ENCODE measurements around the gene PHF20.
"Not testable (repeated sequence)": the region's sequence is repeated elsewhere in the genome, so short reads cannot be mapped to it uniquely, and the experiment has no call there.

Gene PHF20

DNA sequence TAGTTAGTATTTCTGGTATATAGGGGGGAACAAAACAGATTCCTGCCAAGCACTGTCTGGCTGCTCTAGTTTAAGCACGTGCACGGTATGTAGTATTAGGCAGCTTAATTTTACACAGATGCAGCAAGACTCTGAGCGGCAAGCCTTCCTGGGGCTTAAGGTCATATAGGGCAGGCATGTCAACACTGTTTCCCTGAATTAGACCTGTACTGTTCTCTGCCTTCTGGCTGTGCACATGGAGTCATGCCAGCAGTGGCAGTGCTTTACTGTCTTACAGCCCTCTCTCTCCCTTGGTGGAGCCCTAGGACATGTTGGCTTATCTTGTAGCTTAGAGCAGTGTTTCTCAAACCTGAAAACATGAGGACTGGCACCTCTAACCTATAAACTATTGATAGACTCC is 56.6 kb downstream of the PHF20 start:
- in situ Hi-C loops (cut with HindIII; ENCODE audit: low pct_ligation_motif_present, low pct_unique_long_range_greater_than_20kb, low sequenced_read_pairs) = no loop called here
- DNase-seq = no peak

DNA sequence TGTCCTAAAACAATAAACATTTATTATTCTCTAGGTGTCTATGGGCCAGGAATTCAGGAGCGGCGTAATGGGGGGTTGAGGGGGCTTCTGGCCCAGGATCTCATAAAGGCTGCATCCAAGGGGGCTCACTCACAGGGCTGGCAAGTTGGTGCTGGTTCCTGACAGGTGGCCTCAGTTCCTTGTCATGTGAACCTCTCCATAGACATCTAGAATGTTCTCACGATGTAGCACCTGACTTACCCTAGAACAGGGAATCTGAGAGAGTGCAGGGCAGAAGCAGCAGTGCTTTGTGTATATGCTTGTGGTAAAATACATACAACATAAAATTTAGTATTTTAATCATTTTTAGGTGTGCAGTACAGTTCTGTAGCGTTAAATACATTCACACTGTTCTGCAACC is 57.1 kb downstream of the PHF20 start:
- no peak for DNase-seq
- in situ Hi-C loops (cut with HindIII; ENCODE audit: low pct_ligation_motif_present, low pct_unique_long_range_greater_than_20kb, low sequenced_read_pairs) = no loop called here

DNA sequence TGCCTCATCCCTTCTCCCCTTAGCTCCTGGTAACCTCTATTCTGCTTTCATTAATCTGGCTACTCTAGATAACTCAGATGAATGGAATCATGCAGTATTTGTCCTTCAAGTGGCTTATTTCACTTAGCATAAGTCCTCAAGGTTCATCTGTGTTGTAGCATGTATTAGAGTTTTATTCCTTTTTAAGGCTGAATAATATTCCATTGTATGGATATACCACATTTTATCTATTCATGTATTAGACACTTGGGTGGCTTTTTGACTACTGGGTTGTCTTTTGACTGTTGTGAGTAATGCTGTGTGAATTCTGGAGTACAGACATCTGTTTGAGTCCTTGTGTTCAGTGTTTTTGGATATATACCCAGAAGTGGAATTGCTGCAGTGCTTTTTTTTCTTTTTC is 58.4 kb downstream of the PHF20 start:
- in situ Hi-C loops (cut with HindIII; ENCODE audit: low pct_ligation_motif_present, low pct_unique_long_range_greater_than_20kb, low sequenced_read_pairs) = no loop called here
- DNase-seq = no peak

DNA sequence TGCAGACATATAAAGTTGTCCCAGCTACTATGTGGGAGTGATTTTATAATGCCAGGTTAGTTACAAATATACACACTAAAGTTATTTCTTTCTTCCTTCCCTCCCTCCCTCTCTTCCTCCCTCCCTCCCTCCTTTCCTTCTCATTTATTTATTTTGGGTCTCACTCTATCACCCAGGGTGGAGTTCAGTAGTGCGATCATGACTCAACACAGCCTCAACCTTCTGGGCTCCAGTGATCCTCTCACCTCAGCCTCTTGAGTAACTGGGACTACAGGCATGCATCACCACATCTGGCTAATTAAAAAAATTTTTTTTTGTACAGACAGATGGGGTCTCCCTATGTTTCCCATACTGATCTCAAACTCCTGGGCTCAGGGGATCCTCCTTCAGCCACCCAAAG is 59.2 kb downstream of the PHF20 start:
- in situ Hi-C loops (cut with HindIII; ENCODE audit: low pct_ligation_motif_present, low pct_unique_long_range_greater_than_20kb, low sequenced_read_pairs) = no loop called here
- DNase-seq = no peak

DNA sequence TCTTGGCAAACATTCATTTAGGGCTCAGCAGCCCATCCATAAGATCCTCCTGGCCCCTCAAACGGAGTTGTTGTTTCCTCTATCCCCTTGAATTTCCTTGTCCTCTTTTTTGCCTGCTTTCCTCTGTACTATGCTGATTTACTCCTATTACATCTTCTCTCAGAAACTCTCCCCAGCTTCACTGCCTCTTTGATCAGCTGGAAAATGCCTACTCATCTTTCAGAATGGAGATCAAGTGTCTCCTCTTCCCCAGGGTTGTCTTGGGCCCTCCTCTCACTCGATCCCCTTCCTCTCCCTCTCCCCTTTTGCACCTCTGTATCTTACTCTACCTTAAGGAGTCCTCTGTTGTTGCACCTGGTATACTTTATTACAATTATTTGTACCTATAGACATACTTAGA is 60.2 kb downstream of the PHF20 start:
- DNase-seq = no peak
- in situ Hi-C loops (cut with HindIII; ENCODE audit: low pct_ligation_motif_present, low pct_unique_long_range_greater_than_20kb, low sequenced_read_pairs) = no loop called here

DNA sequence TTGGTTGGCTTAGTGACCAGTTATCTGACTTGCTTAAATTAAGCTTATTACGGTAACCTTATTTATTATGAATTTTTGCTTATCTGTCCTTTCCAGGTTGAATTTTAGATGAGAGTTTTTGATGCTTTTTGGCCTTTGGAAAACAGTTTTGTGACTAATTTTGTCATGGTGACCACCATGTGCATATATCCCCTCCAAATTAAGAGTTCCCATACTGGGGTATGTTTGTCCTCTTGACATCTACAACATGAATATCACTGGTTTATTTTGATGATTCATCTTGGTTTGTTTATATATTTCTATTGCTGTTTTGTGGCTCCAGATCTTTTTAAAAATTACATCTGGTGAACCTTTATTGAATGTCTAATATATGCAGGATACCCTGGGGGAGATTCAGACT is 61.4 kb downstream of the PHF20 start:
- in situ Hi-C loops (cut with HindIII; ENCODE audit: low pct_ligation_motif_present, low pct_unique_long_range_greater_than_20kb, low sequenced_read_pairs) = no loop called here
- DNase-seq = no peak

DNA sequence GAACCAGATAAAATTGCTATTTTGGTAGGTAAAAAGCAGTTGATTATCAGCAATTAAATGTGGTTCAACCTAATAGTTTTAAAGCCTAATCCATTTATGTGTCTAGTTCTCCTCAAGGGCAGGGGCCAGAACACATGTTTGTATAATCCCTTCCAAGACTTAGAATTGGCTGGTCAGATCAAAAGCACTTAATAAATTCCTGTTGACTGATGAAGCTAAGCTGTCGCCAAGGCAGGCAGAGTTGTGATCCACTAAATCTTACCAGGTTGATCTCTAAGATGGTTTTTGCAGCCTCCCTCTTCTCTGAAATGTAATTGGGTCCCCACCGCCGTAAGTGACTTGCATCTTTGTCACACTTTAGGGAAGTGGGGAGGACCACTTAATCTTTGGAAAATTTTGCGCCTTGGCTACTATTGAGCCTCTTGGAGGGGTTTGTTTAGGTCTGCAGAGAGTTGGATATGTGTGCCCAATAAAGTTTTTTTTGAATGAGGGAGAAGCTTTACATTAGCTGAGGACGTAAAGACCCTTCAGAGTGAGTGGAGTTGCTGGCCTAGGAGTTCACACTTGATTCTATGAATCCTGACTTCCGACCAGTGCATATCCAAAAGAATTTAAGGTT is 65.9 kb downstream of the PHF20 start:
- in situ Hi-C loops (cut with HindIII; ENCODE audit: low pct_ligation_motif_present, low pct_unique_long_range_greater_than_20kb, low sequenced_read_pairs) = no loop called here
- DNase-seq = no peak

DNA sequence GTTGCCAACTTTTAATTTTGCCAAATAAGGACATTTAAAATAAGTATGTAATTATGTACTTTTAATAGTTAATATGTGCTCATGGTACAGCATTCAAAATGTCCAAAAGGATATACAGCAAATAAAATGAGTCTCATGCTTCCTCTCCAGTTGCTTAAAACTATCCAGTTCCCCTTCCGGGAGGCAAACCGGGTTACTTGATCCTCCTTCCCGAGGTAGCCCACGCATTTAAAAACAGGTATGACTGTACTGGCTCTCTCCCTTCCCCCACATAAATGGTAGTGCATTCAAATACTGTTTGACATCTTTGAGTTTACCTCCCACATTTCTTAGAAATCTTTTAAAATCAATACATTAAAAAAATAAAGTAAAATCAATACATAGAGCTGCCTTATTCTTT is 66.4 kb downstream of the PHF20 start:
- in situ Hi-C loops (cut with HindIII; ENCODE audit: low pct_ligation_motif_present, low pct_unique_long_range_greater_than_20kb, low sequenced_read_pairs) = no loop called here

DNA sequence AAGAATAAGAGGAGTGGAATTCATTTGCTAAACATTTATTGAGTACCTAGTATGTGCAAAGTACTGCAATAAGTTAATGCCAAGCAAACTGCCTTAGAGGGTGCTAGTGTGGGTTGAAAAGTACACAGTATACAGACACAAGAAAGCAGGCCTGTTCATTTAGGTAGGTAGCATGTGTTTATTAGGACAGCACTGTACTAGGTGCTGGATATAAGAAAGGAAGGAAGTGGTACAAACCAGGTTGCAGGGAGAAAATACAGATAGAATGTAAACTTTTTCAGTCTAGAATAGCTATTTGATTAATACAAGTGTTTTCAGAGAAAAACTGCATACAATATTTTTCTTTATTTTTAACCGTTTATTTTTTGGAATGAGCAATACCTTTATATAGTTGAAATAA is 68.1 kb downstream of the PHF20 start:
- in situ Hi-C loops (cut with HindIII; ENCODE audit: low pct_ligation_motif_present, low pct_unique_long_range_greater_than_20kb, low sequenced_read_pairs) = no loop called here
- DNase-seq = no peak

More for the DNA sequence above, 66.4 kb downstream of the PHF20 start:
- no peak for DNase-seq

DNA sequence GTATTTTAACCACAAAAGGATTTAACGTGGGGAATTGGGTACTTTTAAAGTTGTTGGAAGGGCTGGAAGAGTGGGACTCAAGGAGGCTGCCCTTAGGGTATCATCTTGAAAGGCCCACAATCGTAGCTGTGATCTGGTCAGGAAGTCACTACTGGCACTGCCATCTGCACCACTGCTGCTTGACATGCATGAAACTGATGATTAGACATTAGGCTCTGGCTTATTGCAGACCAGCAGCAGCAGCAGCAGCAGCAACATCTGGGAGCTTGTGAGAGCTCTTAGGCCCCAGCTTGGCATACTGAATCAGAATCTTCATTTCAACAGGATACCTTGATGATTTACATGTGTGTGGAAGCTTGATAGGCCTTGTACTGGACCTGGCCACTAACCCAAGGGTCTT is 68.6 kb downstream of the PHF20 start:
- DNase-seq = no peak
- in situ Hi-C loops (cut with HindIII; ENCODE audit: low pct_ligation_motif_present, low pct_unique_long_range_greater_than_20kb, low sequenced_read_pairs) = no loop called here

DNA sequence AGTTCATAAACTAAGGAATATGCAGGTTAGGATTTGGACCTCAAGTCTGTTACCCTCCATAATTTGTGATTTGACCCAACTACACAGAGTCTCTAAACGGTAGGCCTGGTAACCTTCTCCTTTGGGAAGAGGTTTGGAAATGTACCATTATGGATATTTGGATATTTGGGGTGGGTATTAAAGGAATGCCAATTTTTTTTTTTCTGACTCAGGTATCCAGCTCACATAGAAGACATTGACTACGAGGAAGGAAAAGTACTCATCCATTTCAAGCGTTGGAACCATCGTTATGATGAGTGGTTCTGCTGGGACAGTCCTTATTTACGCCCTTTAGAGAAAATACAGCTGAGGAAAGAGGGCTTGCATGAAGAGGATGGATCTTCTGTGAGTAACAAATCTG is 70.5 kb downstream of the PHF20 start:
- DNase-seq = no peak
- in situ Hi-C loops (cut with HindIII; ENCODE audit: low pct_ligation_motif_present, low pct_unique_long_range_greater_than_20kb, low sequenced_read_pairs) = no loop called here

DNA sequence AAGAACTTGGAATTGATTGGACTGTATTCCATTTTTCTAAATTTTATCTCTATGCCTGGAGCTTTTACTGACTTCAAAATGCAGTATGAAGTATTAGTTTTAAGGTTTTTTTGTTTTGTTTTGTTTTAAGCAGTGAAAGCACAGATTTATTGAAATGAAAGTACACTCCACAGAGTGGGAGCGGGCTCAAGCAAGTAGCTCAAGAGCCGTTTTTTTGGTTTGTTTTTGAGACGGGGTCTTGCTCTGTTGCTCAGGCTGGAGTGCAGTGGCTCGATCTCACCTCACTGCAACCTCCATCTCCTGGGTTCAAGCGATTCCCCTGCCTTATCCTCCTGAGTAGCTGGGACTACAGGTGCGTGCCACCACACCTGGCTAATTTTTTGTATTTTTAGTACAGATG is 72.1 kb downstream of the PHF20 start:
- in situ Hi-C loops (cut with HindIII; ENCODE audit: low pct_ligation_motif_present, low pct_unique_long_range_greater_than_20kb, low sequenced_read_pairs); DNase-seq: not testable (repeated sequence)

DNA sequence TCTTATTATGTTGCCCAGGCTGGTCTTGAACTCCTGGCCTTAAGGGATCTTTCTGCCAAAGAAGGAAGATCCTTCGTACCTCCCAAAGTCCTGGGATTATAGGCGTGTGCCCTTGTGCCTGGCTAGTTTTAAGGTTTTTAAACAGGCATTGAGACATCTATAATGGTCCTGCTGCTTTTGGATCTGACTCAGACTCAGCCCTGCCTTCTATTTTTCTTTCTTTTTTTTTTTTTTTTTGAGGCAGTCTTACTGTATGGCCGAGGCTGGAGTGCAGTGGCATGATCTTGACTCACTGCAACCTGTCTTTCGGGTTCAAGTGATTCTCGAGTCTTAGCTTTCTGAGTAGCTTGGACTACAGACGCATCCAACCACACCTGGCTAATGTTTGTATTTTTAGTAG is 73.7 kb downstream of the PHF20 start:
- in situ Hi-C loops (cut with HindIII; ENCODE audit: low pct_ligation_motif_present, low pct_unique_long_range_greater_than_20kb, low sequenced_read_pairs) = no loop called here
- DNase-seq = no peak

DNA sequence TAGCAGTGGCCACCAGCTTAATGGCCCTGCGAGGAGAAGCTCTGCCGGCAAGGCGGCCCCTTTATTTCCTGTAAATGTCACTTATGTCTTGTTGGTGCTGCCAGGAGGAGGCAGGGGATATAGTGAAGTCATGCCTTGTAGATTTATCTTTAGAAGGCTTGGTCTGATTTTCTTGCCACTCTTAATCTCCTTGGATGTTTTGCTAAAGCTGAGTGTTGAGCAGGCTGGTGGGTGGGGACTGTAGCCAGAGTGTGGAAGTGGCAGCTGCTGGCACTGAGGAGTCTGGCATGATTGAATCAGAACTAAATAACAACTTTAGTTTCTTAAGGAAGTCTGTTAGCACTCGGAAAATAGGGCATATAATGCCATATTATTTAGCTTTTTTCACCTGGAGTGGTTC is 77.9 kb downstream of the PHF20 start:
- no peak for DNase-seq
- in situ Hi-C loops (cut with HindIII; ENCODE audit: low pct_ligation_motif_present, low pct_unique_long_range_greater_than_20kb, low sequenced_read_pairs) = no loop called here

DNA sequence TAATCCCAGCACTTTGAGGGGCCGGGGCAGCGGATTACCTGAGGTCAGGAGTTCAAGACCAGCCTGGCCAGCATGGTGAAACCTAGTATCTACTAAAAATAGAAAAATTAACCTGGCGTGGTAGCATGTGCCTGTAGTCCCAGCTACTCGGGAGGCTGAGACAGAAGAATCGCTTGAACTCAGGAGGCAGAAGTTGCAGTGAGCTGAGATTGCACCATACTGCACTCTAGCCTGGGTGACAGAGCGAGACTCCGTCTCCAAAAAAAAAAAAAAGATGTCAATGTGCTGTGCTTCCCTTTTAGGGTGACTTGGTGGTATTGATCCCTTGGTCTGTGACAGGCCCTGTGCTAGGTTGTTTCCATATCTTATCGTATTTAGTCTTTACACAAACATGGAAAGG is 79.8 kb downstream of the PHF20 start:
- not testable (repeated sequence) for DNase-seq

DNA sequence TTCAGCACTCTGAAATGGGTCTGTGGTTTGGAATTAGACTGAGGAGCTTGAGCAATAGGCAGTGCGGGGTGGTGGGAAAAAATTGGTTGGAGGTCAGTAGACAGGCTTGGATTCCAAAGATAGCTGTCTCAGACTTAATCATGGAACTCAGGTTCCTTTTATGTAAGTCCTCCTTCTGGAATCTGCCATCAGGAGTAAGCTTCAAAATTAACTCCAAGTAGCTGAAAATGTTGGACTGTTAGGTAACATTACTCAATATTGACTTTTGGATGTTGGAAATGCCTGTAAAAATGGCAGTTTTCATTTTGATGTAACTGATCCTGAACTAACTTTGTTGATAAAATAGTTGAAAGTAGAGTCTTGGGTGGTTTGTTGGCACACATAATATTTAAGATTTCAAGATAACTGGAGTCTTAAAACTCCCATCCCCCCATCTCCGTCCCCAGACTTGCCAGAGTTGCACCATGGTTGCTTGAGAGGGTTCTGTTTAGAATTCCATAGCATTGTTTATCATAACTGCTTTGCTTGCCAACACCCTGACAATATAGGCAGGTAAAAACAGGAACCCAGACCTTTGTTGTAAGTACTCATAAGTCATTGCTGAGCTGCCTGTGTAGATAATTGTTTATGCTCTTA is 83.0 kb downstream of the PHF20 start:
- DNase-seq = no peak
- in situ Hi-C loops (cut with HindIII; ENCODE audit: low pct_ligation_motif_present, low pct_unique_long_range_greater_than_20kb, low sequenced_read_pairs) = no loop called here

More for the DNA sequence above, 79.8 kb downstream of the PHF20 start:
- in situ Hi-C loops (cut with HindIII; ENCODE audit: low pct_ligation_motif_present, low pct_unique_long_range_greater_than_20kb, low sequenced_read_pairs) = not testable (repeated sequence)

DNA sequence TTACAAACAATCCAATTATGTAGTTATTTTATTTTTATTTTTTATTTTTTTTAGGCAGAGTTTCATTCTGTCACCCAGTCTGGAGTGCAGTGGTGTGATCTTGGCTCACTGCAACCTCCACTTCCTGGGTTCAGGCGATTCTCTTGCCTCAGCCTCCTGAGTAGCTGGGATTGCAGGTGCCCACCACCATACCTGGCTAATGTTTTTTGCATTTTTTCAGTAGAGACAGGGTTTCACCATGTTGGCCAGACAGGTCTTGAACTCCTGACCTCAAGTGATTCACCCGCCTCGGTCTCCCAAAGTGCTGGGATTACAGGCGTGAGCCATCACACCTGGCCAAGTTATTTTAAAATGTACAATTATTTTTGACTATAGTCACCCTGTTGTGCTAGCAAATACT is 83.8 kb downstream of the PHF20 start:
- in situ Hi-C loops (cut with HindIII; ENCODE audit: low pct_ligation_motif_present, low pct_unique_long_range_greater_than_20kb, low sequenced_read_pairs); DNase-seq: not testable (repeated sequence)

DNA sequence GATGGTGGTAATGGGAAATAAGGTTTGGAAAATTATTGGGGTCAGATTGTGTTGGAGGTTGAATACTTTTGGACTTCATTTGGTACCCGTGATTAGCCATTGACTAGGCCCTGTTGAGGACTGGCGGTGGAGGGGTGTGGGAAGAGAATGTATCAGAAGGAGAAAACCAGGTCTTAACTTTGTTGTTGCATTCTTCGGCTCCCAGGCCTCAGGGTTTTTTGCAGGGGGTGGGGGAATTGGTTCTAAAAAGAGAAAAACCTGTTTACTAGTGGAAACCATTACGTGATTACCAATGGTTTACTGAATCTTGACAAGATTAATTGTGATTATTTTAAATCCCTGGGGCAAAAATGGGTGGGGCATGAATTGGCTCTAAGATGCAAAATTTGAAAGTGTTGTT is 85.1 kb downstream of the PHF20 start:
- in situ Hi-C loops (cut with HindIII; ENCODE audit: low pct_ligation_motif_present, low pct_unique_long_range_greater_than_20kb, low sequenced_read_pairs) = no loop called here

DNA sequence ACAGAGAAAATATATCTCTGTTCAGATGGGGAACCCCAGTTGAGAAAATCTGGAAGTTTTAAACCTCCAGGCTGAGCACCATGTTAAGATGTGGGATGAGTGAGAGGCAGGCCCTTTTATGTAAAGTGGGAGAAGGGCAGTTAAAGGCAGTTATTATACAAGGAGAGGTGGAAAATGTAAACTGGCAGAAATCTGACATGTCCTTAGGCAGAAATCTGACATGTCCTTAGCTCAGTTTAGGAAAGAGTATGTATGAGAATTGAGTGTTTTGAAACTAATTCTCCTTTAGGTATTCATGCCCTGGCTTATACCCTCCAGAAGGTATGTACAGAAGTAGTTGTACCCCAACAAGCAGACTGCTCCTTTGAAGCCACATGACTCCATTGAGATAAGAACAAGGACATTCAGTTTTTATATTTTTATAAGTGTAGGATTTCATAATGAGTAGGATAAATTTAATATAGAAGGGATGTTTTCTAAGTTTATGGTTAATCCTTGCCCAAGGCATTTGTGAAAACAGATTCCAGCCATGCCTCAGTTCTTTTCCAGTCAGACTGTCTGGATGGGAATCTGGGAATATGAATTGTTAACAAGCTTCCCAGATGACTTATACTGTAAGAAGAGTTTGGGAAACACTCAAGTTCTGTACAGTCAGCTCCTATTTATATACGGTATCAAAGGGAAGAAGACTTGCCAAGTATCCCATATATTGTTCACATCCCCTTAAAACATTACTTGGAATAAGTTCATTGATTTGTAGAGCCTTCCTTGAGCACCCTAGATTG is 94.8 kb downstream of the PHF20 start:
- no peak for DNase-seq
- in situ Hi-C loops (cut with HindIII; ENCODE audit: low pct_ligation_motif_present, low pct_unique_long_range_greater_than_20kb, low sequenced_read_pairs) = no loop called here

More for the DNA sequence above, 85.1 kb downstream of the PHF20 start:
- DNase-seq = no peak

All from ACHN (cell line).